ENCODE results near the gene IL36B.

- TF ChIP-seq SMC3 (IDR thresholded peaks at IDR 0.05; ENCODE audit: low read depth, low read length) (no peak), GABPA (IDR thresholded peaks at IDR 0.05; ENCODE audit: low read depth) (no peak), CTCF (IDR thresholded peaks at IDR 0.05) (no peak), FOSL2 (IDR thresholded peaks at IDR 0.05; ENCODE audit: borderline replicate concordance, low read depth) (no peak), YY1 (IDR thresholded peaks at IDR 0.05; ENCODE audit: low read depth) (no peak), SIN3A (IDR thresholded peaks at IDR 0.05; ENCODE audit: borderline replicate concordance, low read depth, low read length) (no peak), PBX3 (IDR thresholded peaks at IDR 0.05) (no peak), EZH2phosphoT487 (IDR thresholded peaks at IDR 0.05; ENCODE audit: borderline replicate concordance, low read depth) (no peak), EP300 (IDR thresholded peaks at IDR 0.05; ENCODE audit: borderline replicate concordance in 1 of 2, low read depth in 1 of 2, low read length in 1 of 2) (no peak), TAF1 (IDR thresholded peaks at IDR 0.05; ENCODE audit: borderline replicate concordance, low read depth, low read length) (no peak)
Measured at GRCh38 chr2:113012436-113013335, 40.0 kb downstream of the IL36B start.
